HL-60 (cell line): Measurements from ENCODE around the gene CYS1.

Experiments used
- CTCF ChIP-seq: IDR thresholded peaks from one replicate; pipeline ENCODE4 v1.5.1; 2011; ENCODE audit warnings: low read length, control low read depth, inconsistent platforms; ENCODE audit not compliant: insufficient read depth
- POLR2AphosphoS5 ChIP-seq: IDR thresholded peaks from 2 replicates; pipeline ENCODE4 v1.6.1; 2012; ENCODE audit warnings: low read depth
- TF ChIP-seq, protein P1 (sequence below): IDR thresholded peaks from 2 replicates; pipeline ENCODE4 v1.6.1; 2012; ENCODE audit warnings: low read depth; ENCODE audit not compliant: insufficient replicate concordance

DNA sequence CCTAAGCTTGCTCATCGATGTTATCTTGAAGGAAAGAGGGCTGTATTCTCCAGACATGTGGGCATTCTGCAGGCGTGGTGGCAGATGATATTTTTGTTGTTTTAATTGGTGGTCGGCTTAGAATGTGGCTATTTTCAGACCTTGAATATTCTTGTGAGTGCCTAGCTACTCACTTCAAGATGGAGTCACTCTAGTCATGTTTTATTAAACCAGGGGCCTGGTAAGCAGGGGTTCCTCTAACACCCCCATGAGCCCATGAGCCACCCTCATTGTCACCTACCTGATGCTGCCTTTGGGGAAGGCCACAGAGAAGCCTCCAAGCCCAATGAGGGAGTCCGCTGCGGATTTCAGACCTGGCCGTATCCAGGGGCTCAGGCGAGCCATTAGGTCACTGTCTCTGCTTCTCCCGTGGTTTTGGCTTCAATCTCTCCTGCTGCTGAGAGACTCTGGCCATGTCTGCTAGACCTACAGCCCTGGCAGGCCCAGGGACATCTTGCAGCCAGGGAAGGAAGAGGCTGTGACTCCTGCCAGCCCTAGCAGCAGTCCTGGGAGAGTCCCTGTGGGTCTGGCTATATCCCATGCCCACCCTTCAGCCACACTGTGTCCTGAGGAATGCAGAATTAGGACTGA, 53.2 kb downstream of the CYS1 start:
- TF ChIP-seq CTCF (no peak), POLR2AphosphoS5 (no peak)
- TF ChIP-seq, protein P1, sequence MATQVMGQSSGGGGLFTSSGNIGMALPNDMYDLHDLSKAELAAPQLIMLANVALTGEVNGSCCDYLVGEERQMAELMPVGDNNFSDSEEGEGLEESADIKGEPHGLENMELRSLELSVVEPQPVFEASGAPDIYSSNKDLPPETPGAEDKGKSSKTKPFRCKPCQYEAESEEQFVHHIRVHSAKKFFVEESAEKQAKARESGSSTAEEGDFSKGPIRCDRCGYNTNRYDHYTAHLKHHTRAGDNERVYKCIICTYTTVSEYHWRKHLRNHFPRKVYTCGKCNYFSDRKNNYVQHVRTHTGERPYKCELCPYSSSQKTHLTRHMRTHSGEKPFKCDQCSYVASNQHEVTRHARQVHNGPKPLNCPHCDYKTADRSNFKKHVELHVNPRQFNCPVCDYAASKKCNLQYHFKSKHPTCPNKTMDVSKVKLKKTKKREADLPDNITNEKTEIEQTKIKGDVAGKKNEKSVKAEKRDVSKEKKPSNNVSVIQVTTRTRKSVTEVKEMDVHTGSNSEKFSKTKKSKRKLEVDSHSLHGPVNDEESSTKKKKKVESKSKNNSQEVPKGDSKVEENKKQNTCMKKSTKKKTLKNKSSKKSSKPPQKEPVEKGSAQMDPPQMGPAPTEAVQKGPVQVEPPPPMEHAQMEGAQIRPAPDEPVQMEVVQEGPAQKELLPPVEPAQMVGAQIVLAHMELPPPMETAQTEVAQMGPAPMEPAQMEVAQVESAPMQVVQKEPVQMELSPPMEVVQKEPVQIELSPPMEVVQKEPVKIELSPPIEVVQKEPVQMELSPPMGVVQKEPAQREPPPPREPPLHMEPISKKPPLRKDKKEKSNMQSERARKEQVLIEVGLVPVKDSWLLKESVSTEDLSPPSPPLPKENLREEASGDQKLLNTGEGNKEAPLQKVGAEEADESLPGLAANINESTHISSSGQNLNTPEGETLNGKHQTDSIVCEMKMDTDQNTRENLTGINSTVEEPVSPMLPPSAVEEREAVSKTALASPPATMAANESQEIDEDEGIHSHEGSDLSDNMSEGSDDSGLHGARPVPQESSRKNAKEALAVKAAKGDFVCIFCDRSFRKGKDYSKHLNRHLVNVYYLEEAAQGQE: no peak
